Measurements from ENCODE around the gene MACO1.

DNA sequence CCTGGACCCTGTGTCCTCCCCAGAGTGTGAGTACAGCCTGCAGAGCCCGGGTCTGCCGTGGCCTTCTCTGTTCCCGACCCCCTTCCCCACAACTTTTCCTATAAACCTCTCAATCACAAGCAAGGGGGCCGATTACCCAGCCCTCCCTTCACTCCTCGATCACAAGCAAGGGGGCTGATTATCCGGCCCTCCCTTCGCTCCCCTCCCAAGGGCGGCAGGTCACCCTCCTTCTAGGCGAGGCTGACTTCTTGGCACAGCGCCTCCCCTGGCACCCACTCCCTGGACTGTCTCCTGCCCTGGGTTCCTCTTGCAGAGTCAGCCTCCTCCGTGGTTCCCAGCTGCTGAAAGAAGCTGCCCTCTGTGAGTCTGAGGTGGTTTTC lies 100.4 kb downstream of the MACO1 start:
- TF ChIP-seq, protein P1, sequence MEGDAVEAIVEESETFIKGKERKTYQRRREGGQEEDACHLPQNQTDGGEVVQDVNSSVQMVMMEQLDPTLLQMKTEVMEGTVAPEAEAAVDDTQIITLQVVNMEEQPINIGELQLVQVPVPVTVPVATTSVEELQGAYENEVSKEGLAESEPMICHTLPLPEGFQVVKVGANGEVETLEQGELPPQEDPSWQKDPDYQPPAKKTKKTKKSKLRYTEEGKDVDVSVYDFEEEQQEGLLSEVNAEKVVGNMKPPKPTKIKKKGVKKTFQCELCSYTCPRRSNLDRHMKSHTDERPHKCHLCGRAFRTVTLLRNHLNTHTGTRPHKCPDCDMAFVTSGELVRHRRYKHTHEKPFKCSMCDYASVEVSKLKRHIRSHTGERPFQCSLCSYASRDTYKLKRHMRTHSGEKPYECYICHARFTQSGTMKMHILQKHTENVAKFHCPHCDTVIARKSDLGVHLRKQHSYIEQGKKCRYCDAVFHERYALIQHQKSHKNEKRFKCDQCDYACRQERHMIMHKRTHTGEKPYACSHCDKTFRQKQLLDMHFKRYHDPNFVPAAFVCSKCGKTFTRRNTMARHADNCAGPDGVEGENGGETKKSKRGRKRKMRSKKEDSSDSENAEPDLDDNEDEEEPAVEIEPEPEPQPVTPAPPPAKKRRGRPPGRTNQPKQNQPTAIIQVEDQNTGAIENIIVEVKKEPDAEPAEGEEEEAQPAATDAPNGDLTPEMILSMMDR (IDR thresholded peaks at IDR 0.05): no peak
- TF ChIP-seq POLR2A (IDR thresholded peaks at IDR 0.05): no peak

Measured in thyroid gland (tissue), 4 donors.